T-helper 2 cell treated with Interferon-gamma antibody and Interleukin-4, amounts not matched to agents 100 ng/mL and 5 ng/mL, for 36 hours (primary cell): Measurements from ENCODE around the gene EEF2K. TPM values are rescaled to one million over a fixed set of nuclear protein-coding genes. Genes with fewer than 3 reads are reported as not detected.

Source experiments
- intact Hi-C: fragments of 100-400 bp; cut with micrococcal nuclease; formaldehyde crosslinking; loops from one replicate; pipeline ENCODE4 v1.15.1; 2023
- total RNA-seq: library from RNA; stranded (reverse); gene quantifications from 2 replicates; pipeline ENCODE4 v1.2.3, GENCODE V29; 2022

EEF2K gene
- total RNA-seq, 1 donor from 2014 or later = 31.2 TPM

DNA sequence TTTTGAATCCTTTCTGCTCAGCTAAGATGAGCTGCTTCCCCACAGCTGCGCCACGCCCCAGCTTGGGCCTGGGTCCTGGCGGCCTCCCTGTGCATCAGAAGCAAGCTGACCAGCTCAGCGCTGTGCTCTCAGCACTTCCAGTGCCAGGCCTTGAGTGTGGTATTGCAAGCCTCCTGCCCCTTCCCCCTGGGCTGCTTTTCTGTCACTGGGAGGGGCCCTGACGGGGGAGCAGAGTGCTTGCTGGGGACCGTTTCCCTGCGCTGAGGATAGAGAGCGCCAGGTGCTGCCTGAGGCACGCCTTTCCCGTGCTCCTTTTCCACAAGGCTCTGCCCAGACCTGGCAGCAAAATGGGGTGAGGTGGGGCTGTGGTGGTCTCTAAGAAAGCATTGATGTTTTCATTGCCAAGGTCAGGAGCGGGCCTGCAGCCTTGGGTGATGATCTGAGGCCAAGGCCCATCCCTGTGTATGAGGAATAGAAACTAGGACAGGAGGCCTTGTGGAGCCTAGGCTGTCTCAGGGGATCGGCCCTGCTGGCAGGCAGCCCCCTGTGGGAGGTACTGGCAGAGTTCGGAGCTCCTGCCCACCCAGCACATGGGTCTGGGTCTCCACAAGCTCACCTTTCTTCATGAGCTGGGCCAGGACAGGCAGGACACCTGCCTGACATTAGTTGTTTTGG, 120.8 kb downstream of the EEF2K start:
- intact Hi-C loops = loop anchor here (10.0 kb wide), 1 partner anchor 98 kb away; no protein-coding TSS in a partner anchor

DNA sequence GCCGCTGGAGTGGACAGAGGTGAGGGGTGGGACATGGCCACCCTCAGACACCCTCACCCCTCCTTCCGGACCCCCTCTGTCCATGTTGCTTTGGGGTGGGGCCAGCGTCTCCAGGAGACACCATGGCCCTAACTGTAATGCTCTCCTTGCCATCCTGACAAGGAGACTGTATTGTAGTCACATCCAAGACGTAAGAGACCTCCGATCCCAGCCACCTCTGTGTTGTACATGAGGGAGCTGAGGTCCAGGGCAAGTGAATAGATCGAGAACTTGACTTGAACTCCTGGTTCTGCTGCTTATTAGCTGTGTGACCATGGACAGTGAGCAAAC, 121.3 kb downstream of the EEF2K start:
- intact Hi-C loops = loop anchor here (10.0 kb wide), 1 partner anchor 97 kb away; no protein-coding TSS in a partner anchor

DNA sequence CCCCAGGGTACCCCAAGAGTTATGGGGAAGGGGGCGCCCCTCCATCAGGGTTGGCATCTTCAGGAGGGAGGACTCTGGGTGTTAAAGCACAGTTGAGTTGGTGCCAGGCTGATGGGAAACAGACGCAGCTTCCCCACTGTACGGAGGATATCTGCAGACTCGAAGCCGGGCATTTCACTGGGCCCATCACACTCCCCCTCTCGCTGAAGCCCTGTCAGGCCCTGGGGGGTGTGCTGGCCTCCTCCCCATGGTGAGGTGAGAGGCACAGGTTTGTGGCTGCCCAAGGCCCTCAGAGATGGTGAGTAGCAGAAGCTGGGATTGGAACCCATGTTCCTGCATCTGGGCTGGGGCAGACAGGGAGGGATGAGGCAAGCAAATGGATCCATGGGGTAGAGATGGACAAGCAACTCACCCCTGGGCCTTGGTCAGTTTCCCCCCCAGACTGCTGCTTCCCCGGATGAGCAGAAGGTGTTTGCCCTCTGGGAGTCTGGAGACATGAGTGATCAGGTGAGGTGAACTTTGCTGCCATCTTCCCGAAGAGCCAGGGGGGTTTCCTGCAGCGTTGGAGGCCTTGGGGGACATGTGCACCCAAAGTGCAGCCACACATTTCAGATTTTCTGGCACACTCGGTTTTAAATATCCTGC, 122.1 kb downstream of the EEF2K start:
- intact Hi-C loops = loop anchor here (10.0 kb wide), 1 partner anchor 97 kb away; no protein-coding TSS in a partner anchor

DNA sequence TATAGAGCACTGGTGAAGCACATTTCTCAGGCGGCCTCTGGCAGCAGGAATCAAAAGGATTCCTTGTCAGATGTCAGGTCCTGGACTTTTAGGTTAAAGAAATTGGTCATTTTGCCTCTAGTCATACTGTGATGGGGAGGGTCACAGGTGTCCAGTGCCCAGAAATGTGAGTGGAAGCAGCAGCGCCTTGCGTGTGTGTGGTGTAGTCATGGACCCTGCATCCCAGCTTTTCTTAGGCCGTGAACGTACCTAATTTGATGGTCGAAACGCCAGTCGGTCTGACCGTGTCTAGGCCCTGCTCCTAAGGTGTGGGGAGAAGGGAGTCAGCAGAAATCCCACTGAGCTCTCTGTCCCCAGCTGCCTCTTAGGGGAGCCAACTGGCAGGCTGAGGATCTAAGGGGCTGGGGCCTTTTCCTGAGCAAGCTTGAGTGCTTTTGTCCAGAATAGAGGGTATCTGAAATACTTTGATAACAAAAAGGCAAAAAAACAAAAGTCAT, 123.2 kb downstream of the EEF2K start:
- intact Hi-C loops = loop anchor here (10.0 kb wide), 1 partner anchor 96 kb away; no protein-coding TSS in a partner anchor

DNA sequence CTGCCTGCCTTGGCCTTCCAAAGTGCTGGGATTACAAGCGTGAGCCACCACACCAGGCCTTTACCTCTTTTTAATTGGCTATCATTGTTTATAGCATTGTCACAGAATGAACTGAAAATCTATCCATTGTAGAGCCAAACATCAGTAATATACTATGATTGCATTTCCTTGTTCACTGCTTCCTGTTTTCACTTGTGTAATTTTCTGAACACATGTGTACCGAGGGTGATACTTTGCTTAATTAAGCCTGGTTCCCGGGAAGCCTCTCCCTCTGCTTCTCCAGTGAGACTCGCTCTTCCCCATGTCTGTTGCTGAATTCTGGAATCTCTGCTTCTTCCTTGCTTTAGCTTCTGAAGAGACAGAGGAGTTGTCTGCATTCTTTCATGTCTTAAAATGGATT, 124.2 kb downstream of the EEF2K start:
- intact Hi-C loops = no loop called here

DNA sequence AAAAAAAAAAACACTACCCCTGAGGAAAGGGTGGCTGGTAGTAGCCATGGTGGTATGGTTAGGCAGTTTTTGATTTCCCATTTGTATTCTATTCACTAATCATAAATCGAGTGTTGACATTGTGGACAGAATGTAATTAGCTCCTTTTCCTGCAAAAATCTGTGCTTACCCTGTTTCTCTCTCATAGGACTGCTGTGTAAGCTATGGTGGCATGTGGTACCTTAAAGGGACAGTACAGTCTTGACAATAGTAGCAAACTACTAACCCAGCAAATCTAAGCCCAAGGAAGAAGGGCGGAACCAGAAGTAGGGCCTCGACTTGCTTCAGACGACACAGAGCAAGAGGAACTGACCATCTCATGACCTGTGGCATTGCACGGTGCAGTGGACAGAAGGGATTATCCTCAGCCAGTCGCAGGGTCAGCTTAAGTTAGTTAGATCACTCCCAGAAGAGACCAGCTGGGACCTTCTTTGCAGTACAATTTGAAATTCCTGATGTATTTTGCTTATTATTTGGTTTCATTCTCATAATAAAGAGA, 127.4 kb downstream of the EEF2K start:
- intact Hi-C loops = no loop called here

DNA sequence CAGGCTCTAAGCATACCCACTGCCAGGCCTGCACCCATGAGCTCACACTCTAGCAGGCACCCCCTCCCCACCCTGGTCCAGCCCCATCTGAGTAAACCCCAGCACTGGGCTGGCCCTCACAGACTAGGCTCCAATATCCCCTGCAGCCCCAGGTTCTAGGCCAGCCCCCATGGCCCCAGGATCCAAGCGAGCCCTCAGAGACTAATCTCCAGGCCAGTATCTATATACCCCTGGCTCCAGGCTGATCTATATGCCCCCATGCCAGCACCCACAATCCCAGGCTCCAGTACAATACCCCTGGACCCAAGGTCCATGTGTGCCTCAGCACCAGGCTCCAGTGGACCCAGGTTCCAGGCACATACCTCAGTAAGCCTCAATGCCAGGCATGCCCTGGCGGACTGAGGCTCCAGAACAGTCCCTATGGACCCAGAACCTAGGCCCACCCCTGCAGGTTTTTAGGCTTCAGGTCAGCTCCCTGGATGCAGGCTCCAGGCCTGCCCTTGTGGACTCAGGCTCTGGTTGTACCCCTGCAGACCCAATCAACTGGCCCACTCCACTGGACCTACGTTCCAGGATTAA, 129.7 kb downstream of the EEF2K start:
- intact Hi-C loops = loop anchor here (5.0 kb wide), 1 partner anchor 37 kb away; the partner anchor contains the start of gene CDR2

DNA sequence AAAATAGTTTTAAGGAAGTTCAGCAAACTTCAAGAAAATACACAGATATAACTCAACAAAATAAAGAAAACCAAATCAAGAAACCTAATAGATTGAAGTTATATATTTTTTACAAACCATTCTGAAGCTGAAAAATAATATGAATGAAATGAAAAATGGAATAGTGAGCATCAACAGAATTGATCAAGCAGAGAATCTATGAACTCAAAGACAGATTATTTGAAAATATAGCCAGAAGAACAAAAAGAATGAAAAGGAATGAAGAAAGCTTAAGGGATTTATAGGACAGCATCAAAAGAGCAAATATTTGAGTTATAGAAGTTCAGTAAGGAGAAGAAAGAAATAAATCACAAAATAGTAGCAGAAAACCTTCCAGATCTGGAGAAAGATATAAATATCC, 130.5 kb downstream of the EEF2K start:
- intact Hi-C loops = loop anchor here (5.0 kb wide), 1 partner anchor 36 kb away; the partner anchor contains the start of gene CDR2

DNA sequence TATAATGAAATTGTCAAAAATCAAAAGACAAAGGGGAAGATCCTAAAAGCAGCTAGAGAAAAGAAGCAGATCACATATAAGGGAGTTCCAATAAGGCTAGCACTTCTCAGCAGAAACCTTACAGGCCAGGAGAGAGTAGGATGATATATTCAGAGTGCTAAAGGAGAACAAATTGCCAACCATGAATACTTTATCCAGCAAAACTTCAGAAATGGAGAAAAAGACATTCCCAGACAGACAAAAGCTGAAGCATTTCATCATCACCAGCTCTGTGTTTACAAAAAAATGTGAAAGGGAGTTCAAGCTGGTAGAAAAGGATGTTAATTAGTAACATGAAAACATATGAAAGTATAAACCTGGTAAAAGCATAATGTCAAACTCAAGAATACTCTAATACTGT, 131.0 kb downstream of the EEF2K start:
- intact Hi-C loops = loop anchor here (5.0 kb wide), 1 partner anchor 35 kb away; the partner anchor contains the start of gene CDR2

DNA sequence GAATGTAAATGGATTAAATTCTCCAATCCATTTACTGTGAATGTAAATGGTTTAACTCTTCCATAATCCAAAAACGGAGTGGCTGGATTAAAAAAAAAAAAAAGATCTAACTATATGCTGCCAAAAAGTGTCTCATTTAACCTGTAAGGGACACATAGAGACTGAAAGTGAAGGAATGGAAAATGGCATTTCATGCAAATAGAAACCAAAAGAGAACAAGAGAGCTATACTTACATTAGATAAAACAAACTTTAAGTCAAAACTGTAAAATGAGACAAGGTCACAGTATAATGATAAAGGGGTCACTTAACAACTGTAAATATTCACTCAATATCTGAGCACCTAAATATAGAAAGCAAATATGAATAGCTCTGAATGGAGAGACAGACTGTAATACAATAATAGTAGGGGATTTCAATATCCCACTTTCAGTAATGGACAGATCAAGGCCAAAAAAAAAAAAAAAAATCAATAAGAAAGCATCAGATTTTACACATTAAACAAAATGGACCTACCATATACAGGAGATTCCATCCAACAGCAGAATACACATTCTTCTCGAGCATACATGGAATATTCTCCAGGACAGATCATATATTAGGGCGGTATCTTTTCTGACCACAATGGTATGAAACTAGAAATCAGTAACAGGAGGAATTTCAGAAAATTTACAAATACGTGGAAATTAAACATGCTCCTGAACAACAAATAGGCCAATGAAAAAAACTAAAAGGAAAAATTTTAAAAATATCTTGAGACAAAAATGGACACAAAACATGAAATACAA, 132.0 kb downstream of the EEF2K start:
- intact Hi-C loops = loop anchor here (5.0 kb wide), 1 partner anchor 34 kb away; the partner anchor contains the start of gene CDR2

Other genes with a start within 250 kb of the EEF2K start
- not detected in 2 replicates for gene PDZD9, start 205.2 kb upstream of the EEF2K start, total RNA-seq
- 10.1 and 12.9 TPM in 2 replicates for gene MOSMO, start 198.2 kb upstream of the EEF2K start, total RNA-seq
- not detected in 2 replicates for gene VWA3A, start 113.7 kb upstream of the EEF2K start, total RNA-seq
- gene SDR42E2, start 43.8 kb upstream of the EEF2K start, total RNA-seq = 0.07 TPM in 1 of 2 replicates, not detected in the other
- gene POLR3E, start 91.1 kb downstream of the EEF2K start, total RNA-seq = 63.1 and 68.0 TPM in 2 replicates
- gene CDR2, start 168.3 kb downstream of the EEF2K start, total RNA-seq = 39.8 and 45.9 TPM in 2 replicates